Measurements from ENCODE around the gene PROX1.

DNA sequence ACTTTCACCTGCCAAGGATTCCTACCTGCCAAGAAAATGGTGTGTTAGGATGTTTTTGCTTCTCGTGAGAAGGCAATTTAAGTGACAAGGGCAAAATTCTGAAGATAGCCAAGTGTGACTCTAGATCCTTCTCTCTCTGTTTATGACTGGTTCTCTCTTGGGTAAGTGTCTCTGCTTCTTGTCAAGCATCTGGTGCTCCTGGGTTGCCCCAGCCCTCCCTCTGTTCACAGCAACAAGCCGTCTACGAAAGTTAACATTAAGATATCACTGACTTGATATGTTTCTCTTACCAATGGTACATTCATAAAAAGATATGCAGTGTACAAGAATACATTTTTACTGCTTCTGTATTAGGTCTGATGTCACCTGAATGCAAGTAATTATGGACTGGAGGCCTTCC is 55.4 kb downstream of the PROX1 start:
- TF ChIP-seq, protein P1, sequence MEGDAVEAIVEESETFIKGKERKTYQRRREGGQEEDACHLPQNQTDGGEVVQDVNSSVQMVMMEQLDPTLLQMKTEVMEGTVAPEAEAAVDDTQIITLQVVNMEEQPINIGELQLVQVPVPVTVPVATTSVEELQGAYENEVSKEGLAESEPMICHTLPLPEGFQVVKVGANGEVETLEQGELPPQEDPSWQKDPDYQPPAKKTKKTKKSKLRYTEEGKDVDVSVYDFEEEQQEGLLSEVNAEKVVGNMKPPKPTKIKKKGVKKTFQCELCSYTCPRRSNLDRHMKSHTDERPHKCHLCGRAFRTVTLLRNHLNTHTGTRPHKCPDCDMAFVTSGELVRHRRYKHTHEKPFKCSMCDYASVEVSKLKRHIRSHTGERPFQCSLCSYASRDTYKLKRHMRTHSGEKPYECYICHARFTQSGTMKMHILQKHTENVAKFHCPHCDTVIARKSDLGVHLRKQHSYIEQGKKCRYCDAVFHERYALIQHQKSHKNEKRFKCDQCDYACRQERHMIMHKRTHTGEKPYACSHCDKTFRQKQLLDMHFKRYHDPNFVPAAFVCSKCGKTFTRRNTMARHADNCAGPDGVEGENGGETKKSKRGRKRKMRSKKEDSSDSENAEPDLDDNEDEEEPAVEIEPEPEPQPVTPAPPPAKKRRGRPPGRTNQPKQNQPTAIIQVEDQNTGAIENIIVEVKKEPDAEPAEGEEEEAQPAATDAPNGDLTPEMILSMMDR (IDR thresholded peaks at IDR 0.05): no peak
- TF ChIP-seq EZH2 (IDR thresholded peaks at IDR 0.05): no peak

All from neural progenitor cell (in vitro differentiated cells).